Astrocyte (in vitro differentiated cells and primary cell): ENCODE data around the gene LHX1.

Experiments
- CTCF ChIP-seq: IDR thresholded peaks from 2 replicates; pipeline ENCODE4 v1.5.1; 2011; ENCODE audit warnings: low read depth, mild to moderate bottlenecking, inconsistent platforms, low read length, moderate library complexity; ENCODE audit not compliant: insufficient read depth
- EZH2 ChIP-seq: IDR thresholded peaks from 2 replicates; pipeline ENCODE4 v1.6.1; 2012; ENCODE audit warnings: mild to moderate bottlenecking, low read length, inconsistent platforms; ENCODE audit not compliant: insufficient read depth

- TF ChIP-seq CTCF (no peak), EZH2 (no peak)
These were observed 34.2 kb downstream of the LHX1 start for GRCh38 chr17:36971508-36971907.
